Fibroblast of pulmonary artery (primary cell): ENCODE results near the gene FBXO30.

Experiments used
- DNase-seq: peaks from one replicate; pipeline ENCODE4 v3.0.0-alpha.2; 2010; ENCODE audit warnings: low read depth
- H3K4me3 ChIP-seq: replicated peaks from 2 replicates; pipeline ENCODE4 v1.5.1; 2011; ENCODE audit warnings: low read depth, mild to moderate bottlenecking, control low read depth, low read length, moderate library complexity
- CTCF ChIP-seq: IDR thresholded peaks from 2 replicates; pipeline ENCODE4 v1.5.1; 2011; ENCODE audit warnings: mild to moderate bottlenecking, control low read depth, low read length, inconsistent platforms; ENCODE audit errors: missing control alignments

Gene FBXO30

GRCh38 chr6:145798530-145798929 is 16.1 kb downstream of the FBXO30 start:
- H3K4me3 ChIP-seq, result no peak overlapping the region
- peak; percentile 35 for DNase-seq
- TF ChIP-seq CTCF, result no peak

- no peak overlapping the region for H3K4me3 ChIP-seq
- no peak for TF ChIP-seq CTCF
- DNase-seq, result peak; percentile 22
Observed at GRCh38 chr6:145789443-145789842, 25.2 kb downstream of the FBXO30 start.

DNA sequence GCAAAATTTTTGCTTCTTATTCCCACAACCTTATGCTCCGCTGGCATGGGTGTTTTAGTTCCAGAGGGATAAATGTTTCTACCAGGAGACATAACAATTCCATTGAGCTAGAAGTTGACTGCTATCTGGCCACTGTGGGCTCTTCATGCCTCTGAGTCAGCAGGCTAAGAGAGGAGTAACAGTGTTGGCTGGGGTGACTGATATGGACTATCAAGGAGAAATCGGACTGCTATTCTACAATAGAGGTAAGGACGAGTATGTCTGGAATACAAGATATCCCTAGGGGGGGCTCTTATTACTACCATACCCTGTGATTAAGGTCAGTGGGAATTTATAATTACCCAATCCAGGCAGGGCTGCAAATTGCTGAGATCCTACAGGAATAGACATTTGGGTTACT is 26.9 kb downstream of the FBXO30 start:
- no peak for TF ChIP-seq CTCF
- no peak overlapping the region for H3K4me3 ChIP-seq
- no peak for DNase-seq

DNA sequence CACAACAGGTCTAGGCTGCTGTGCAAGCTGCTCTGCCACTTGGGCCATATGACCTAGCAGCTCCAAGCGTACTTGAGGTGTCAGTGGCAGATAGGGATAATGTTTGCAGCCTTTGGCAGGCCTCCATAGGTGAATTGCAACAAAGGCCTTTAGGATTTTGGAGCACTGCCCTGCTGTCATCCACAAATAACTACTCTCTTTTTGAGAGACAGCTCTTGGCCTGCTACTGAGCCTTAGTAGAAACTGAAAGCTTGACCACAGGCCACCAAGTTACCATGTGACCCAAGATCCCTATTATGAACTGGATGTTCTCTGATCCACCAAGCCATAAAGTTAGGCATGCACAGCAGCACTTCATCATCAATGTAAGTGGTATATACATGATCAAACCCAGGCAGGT is 29.9 kb downstream of the FBXO30 start:
- no peak for DNase-seq
- TF ChIP-seq CTCF, result no peak

GRCh38 chr6:145783796-145784195 is 30.8 kb downstream of the FBXO30 start:
- no peak overlapping the region for H3K4me3 ChIP-seq
- TF ChIP-seq CTCF, result no peak
- no peak for DNase-seq

More for the DNA sequence above, 29.9 kb downstream of the FBXO30 start:
- H3K4me3 ChIP-seq, result no peak overlapping the region

- TF ChIP-seq CTCF, result no peak
- DNase-seq, result no peak
- no peak overlapping the region for H3K4me3 ChIP-seq
Observed at GRCh38 chr6:145772846-145773245, 41.7 kb downstream of the FBXO30 start.

GRCh38 chr6:145765449-145765848 is 49.1 kb downstream of the FBXO30 start:
- no peak overlapping the region for H3K4me3 ChIP-seq
- no peak for DNase-seq
- TF ChIP-seq CTCF, result no peak
